Liver (tissue), 9 donors: Measurements from ENCODE around the gene GRID1. TPM values are rescaled to one million over a fixed set of nuclear protein-coding genes. Genes with fewer than 3 reads are reported as not detected.
"Not testable (repeated sequence)": the region's sequence is repeated elsewhere in the genome, so short reads cannot be mapped to it uniquely, and the experiment has no call there.

ENCODE experiments used
- DNase-seq: peaks from one replicate; pipeline ENCODE4 v3.0.0-alpha.2; 2017; ENCODE audit warnings: low spot score
- H3K27ac ChIP-seq, 2 donors: one replicate each; pipeline ENCODE4 v1.7.0; 2013; ENCODE audit warnings: inconsistent platforms in 2 of 2, low read length in 2 of 2, control low read depth in 1 of 2, low read depth in 1 of 2, mild to moderate bottlenecking in 1 of 2
- H3K27me3 ChIP-seq, 4 donors: one replicate each; pipeline versions ENCODE4 v1.6.1 to v1.7.0; 2013; ENCODE audit warnings: low read length in 3 of 4, inconsistent platforms in 1 of 4, mild to moderate bottlenecking in 1 of 4, moderate library complexity in 1 of 4; ENCODE audit not compliant: control insufficient read depth in 4 of 4, insufficient read depth in 4 of 4
- H3K36me3 ChIP-seq, 4 donors: one replicate each; pipeline versions ENCODE4 v1.6.1 to v1.7.0; 2013; ENCODE audit warnings: low read length in 3 of 4, mild to moderate bottlenecking in 3 of 4, low read depth in 1 of 4, moderate library complexity in 1 of 4; ENCODE audit not compliant: control insufficient read depth in 4 of 4, insufficient read depth in 3 of 4
- H3K4me1 ChIP-seq, 4 donors: one replicate each; pipeline versions ENCODE4 v1.6.1 to v1.7.0; 2013; ENCODE audit warnings: low read length in 3 of 4, mild to moderate bottlenecking in 3 of 4, moderate library complexity in 1 of 4; ENCODE audit not compliant: control insufficient read depth in 4 of 4, insufficient read depth in 4 of 4
- H3K4me3 ChIP-seq, 3 donors: one replicate each; pipeline versions ENCODE4 v1.6.1 to v1.7.0; 2013; ENCODE audit warnings: low read length in 3 of 3, control low read depth in 1 of 3, low read depth in 1 of 3, mild to moderate bottlenecking in 1 of 3
- H3K9ac ChIP-seq, 2 donors: one replicate each; pipeline ENCODE4 v1.7.0; 2013; ENCODE audit warnings: low read length in 2 of 2, mild to moderate bottlenecking in 2 of 2, moderate library complexity in 2 of 2, control low read depth in 1 of 2, low read depth in 1 of 2
- H3K9me3 ChIP-seq, 4 donors: one replicate each; pipeline versions ENCODE4 v1.6.1 to v1.7.0; 2013; ENCODE audit warnings: low read length in 3 of 4; ENCODE audit not compliant: control insufficient read depth in 4 of 4
- FOXA2 ChIP-seq: IDR thresholded peaks from 2 replicates; pipeline ENCODE4 v1.6.1; 2016; ENCODE audit warnings: antibody characterized with exemption
- GABPA ChIP-seq, 2 donors: IDR thresholded peaks in 1 of 2; conservative IDR thresholded peaks in 1 of 2; 2 replicates each; pipeline ENCODE4 v1.6.1; 2016; ENCODE audit warnings: antibody characterized with exemption in 2 of 2, mild to moderate bottlenecking in 1 of 2, moderate library complexity in 1 of 2
- HNF4A ChIP-seq, 2 donors: conservative IDR thresholded peaks; 2 replicates each; pipeline ENCODE4 v1.6.1; 2016; ENCODE audit warnings: antibody characterized with exemption in 2 of 2, mild to moderate bottlenecking in 2 of 2
- HNF4G ChIP-seq: IDR thresholded peaks from 2 replicates; pipeline ENCODE4 v1.6.1; 2016; ENCODE audit warnings: antibody characterized with exemption
- JUND ChIP-seq, 2 donors: IDR thresholded peaks; 2 replicates each; pipeline ENCODE4 v1.6.1; 2016; ENCODE audit warnings: antibody characterized with exemption in 2 of 2
- NR2F2 ChIP-seq: IDR thresholded peaks from 2 replicates; pipeline ENCODE4 v1.6.1; 2016; ENCODE audit warnings: antibody characterized with exemption
- RAD21 ChIP-seq, 2 donors: IDR thresholded peaks; 2 replicates each; pipeline ENCODE4 v1.6.1; 2016; ENCODE audit warnings: antibody characterized with exemption in 2 of 2, mild to moderate bottlenecking in 2 of 2
- REST ChIP-seq: IDR thresholded peaks from 2 replicates; pipeline ENCODE4 v1.6.1; 2016; ENCODE audit warnings: antibody characterized with exemption, mild to moderate bottlenecking
- RXRA ChIP-seq, 2 donors: IDR thresholded peaks; 2 replicates each; pipeline ENCODE4 v1.6.1; 2017 to 2018; ENCODE audit warnings: antibody characterized with exemption in 2 of 2, mild to moderate bottlenecking in 1 of 2
- TAF1 ChIP-seq: conservative IDR thresholded peaks from 2 replicates; pipeline ENCODE4 v1.6.1; 2016; ENCODE audit warnings: antibody characterized with exemption, mild to moderate bottlenecking
- YY1 ChIP-seq: IDR thresholded peaks from 2 replicates; pipeline ENCODE4 v1.6.1; 2016; ENCODE audit warnings: antibody characterized with exemption, mild to moderate bottlenecking
- ZBTB33 ChIP-seq: IDR thresholded peaks from 2 replicates; pipeline ENCODE4 v1.6.1; 2016; ENCODE audit warnings: antibody characterized with exemption
- WGBS: extraction: QIAGEN DNeasy Blood & Tissue Kit; methylation state at CpG from one replicate; pipeline ENCODE4 v1.1.7; 2013; 5-methylcytosine and 5-hydroxymethylcytosine counted together
- polyA plus RNA-seq, 2 donors: library from polyadenylated mRNA; stranded (reverse) in 1 of 2; unstranded in 1 of 2; fragments of 200-250 nt in 1 of 2; fragments of >200 nt in 1 of 2; fragmentation: Nextera tagmentation in 1 of 2; extraction: Ambion mirVana in 1 of 2; gene quantifications; one replicate each; pipeline versions ENCODE4 v1.2.1 to v1.2.3, GENCODE V29; 2013 to 2015
- total RNA-seq, 2 donors: library from RNA; depleted of rRNA; stranded (reverse); fragments of >200 nt; gene quantifications; one replicate each; pipeline ENCODE4 v1.2.3, GENCODE V29; 2014
- donor health status: healthy.
- donor health status: healthy.
- donor health status: healthy.
- donor health status: healthy.
- donor health status: healthy.

Gene GRID1
- total and polyA plus RNA-seq, 4 donors = 0.09 to 0.17 (median 0.14) TPM; not detected in 1

- H3K9ac ChIP-seq = no peak overlapping the region
- TF ChIP-seq HNF4G (no peak), FOXA2 (no peak), RXRA (IDR thresholded peaks at IDR 0.05) (no peak), REST (no peak), TAF1 (no peak), JUND (IDR thresholded peaks at IDR 0.05) (no peak), YY1 (no peak), HNF4A (conservative IDR thresholded peaks at IDR 0.05) (no peak), GABPA (IDR thresholded peaks at IDR 0.05 in 1 of 2, conservative IDR thresholded peaks at IDR 0.05 in 1 of 2) (no peak), ZBTB33 (no peak), NR2F2 (no peak), RAD21 (IDR thresholded peaks at IDR 0.05) (no peak)
- no peaks in the 10 kb centered on the region for H3K4me1 ChIP-seq
- no peaks in the 10 kb centered on the region for H3K36me3 ChIP-seq
- no peak overlapping the region for H3K27ac ChIP-seq
- no peak overlapping the region for H3K4me3 ChIP-seq
- no peak for DNase-seq
- WGBS = 64% methylated on average over 5 of the region's 5 CpGs
- no peaks in the 10 kb centered on the region for H3K9me3 ChIP-seq
- no peaks in the 10 kb centered on the region for H3K27me3 ChIP-seq
Measured at GRCh38 chr10:86098187-86098881, 268.3 kb downstream of the GRID1 start.

GRCh38 chr10:86095061-86095460, 271.5 kb downstream of the GRID1 start:
- WGBS = 62% methylated on average over 1 of the region's 1 CpG
- not testable (repeated sequence) for H3K36me3 ChIP-seq

GRCh38 chr10:86092311-86092710, 274.3 kb downstream of the GRID1 start:
- not testable (repeated sequence) for H3K9ac ChIP-seq, H3K4me3 ChIP-seq, H3K9me3 ChIP-seq, H3K27me3 ChIP-seq, H3K36me3 ChIP-seq, H3K4me1 ChIP-seq, DNase-seq, H3K27ac ChIP-seq
- WGBS = 89% methylated on average over 1 of the region's 1 CpG

More at GRCh38 chr10:86095061-86095460, 271.5 kb downstream of the GRID1 start:
- H3K9ac ChIP-seq, H3K4me3 ChIP-seq, H3K4me1 ChIP-seq, H3K27me3 ChIP-seq, H3K27ac ChIP-seq, DNase-seq, H3K9me3 ChIP-seq: not testable (repeated sequence)
